ENCODE data around the gene TDRD10. TPM values are rescaled to one million over a fixed set of nuclear protein-coding genes. Genes with fewer than 3 reads are reported as not detected.

Gene TDRD10
- total RNA-seq, result 5.3 and 6.0 TPM in 2 replicates

- peak; percentile 79 for DNase-seq
These were observed at the start of gene TDRD10, which contains the start of gene SHE for GRCh38 chr1:154502066-154502743. TSS of gene TDRD10 (plus strand) at chr1:154502219. CDS start at chr1:154506904, 4,685 bp downstream. TSS of gene SHE (minus strand) at chr1:154502412. CDS start at chr1:154502026, 386 bp downstream.

- no peak for DNase-seq
These were observed 48.9 kb upstream of the TDRD10 start for GRCh38 chr1:154453161-154453560.

- DNase-seq, result peak; percentile 14
These were observed 48.3 kb upstream of the TDRD10 start for GRCh38 chr1:154453574-154454352.

GRCh38 chr1:154454386-154455120, 47.5 kb upstream of the TDRD10 start:
- no peak for DNase-seq

- no peak for DNase-seq
These were observed 45.4 kb upstream of the TDRD10 start for GRCh38 chr1:154456631-154457030.

GRCh38 chr1:154459080-154459479, 42.9 kb upstream of the TDRD10 start:
- DNase-seq, result no peak

GRCh38 chr1:154460695-154461260, 41.2 kb upstream of the TDRD10 start:
- no peak for DNase-seq

- peak; percentile 39 for DNase-seq
These were observed 38.5 kb upstream of the TDRD10 start for GRCh38 chr1:154463512-154463990.

GRCh38 chr1:154465621-154466195, 36.3 kb upstream of the TDRD10 start:
- DNase-seq, result no peak

- no peak for DNase-seq
These were observed 35.8 kb upstream of the TDRD10 start for GRCh38 chr1:154466206-154466605.

- peak; percentile 18 for DNase-seq
These were observed 35.0 kb upstream of the TDRD10 start for GRCh38 chr1:154466921-154467417.

GRCh38 chr1:154467434-154468102, 34.5 kb upstream of the TDRD10 start:
- DNase-seq, result no peak

- DNase-seq, result no peak
These were observed 33.3 kb upstream of the TDRD10 start for GRCh38 chr1:154468535-154469250.

GRCh38 chr1:154469844-154470560, 32.0 kb upstream of the TDRD10 start:
- no peak for DNase-seq

- no peak for DNase-seq
These were observed 30.7 kb upstream of the TDRD10 start for GRCh38 chr1:154471304-154471703.

GRCh38 chr1:154474802-154475201, 27.2 kb upstream of the TDRD10 start:
- peak; percentile 80 for DNase-seq

- no peak for DNase-seq
These were observed 25.2 kb upstream of the TDRD10 start for GRCh38 chr1:154476791-154477190.

GRCh38 chr1:154478013-154478412, 24.0 kb upstream of the TDRD10 start:
- no peak for DNase-seq

GRCh38 chr1:154478639-154479038, 23.4 kb upstream of the TDRD10 start:
- DNase-seq, result peak; percentile 40

GRCh38 chr1:154479764-154480421, 22.1 kb upstream of the TDRD10 start:
- DNase-seq, result peak; percentile 93
